ENCODE results near the gene PPP3CB.

Gene PPP3CB

GRCh38 chr10:73485320-73485719, 10.5 kb downstream of the PPP3CB start:
- TF ChIP-seq, protein P1, sequence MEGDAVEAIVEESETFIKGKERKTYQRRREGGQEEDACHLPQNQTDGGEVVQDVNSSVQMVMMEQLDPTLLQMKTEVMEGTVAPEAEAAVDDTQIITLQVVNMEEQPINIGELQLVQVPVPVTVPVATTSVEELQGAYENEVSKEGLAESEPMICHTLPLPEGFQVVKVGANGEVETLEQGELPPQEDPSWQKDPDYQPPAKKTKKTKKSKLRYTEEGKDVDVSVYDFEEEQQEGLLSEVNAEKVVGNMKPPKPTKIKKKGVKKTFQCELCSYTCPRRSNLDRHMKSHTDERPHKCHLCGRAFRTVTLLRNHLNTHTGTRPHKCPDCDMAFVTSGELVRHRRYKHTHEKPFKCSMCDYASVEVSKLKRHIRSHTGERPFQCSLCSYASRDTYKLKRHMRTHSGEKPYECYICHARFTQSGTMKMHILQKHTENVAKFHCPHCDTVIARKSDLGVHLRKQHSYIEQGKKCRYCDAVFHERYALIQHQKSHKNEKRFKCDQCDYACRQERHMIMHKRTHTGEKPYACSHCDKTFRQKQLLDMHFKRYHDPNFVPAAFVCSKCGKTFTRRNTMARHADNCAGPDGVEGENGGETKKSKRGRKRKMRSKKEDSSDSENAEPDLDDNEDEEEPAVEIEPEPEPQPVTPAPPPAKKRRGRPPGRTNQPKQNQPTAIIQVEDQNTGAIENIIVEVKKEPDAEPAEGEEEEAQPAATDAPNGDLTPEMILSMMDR (conservative IDR thresholded peaks at IDR 0.05): no peak
- H3K27ac ChIP-seq: no peak overlapping the region

- TF ChIP-seq, protein P1 (conservative IDR thresholded peaks at IDR 0.05): no peak
- no peak overlapping the region for H3K27ac ChIP-seq
Observed at GRCh38 chr10:73480158-73480557, 15.7 kb downstream of the PPP3CB start.

DNA sequence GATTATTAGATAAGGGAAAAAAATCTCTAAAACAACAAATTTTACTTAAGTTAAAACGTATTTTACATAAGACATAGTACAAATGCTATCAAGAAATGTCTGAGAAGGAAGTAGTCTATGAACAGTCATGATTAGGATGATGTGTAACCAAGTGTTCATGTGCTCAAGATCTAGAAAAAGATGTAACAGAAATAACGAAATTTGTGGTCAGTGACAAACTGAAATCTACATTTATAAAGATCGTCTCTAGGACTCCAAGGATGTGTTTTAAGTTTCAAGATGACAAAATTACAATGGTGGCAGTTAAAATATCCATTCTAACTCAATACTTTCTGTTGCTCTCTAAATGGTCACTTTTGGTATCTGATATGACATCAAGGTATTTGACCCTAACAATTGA, 17.2 kb downstream of the PPP3CB start:
- TF ChIP-seq, protein P1 (conservative IDR thresholded peaks at IDR 0.05): no peak
- no peak overlapping the region for H3K27ac ChIP-seq

- no peak overlapping the region for H3K27ac ChIP-seq
- TF ChIP-seq, protein P1 (conservative IDR thresholded peaks at IDR 0.05): no peak
Observed at GRCh38 chr10:73471226-73471625, 24.6 kb downstream of the PPP3CB start.

DNA sequence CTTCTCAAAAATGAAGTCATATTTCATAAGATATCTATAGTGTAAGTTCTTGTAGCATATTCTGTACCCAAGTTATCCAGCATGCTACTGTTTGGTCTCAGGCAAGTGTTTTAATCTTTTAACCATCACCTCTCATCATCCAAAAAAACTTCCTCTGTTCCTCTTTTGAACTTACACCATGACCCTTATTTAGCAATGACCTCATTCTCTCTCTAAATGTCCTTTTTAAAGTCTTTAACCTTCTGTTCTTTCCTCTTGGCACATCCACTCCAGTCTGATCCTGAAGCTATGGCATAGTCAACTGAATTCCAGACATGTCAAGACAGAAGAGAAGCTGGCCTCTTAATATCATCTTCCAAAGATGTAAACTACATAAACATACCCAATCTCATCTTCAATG, 26.2 kb downstream of the PPP3CB start:
- TF ChIP-seq, protein P1 (conservative IDR thresholded peaks at IDR 0.05): no peak
- no peak overlapping the region for H3K27ac ChIP-seq

GRCh38 chr10:73467206-73467605, 28.6 kb downstream of the PPP3CB start:
- no peak overlapping the region for H3K27ac ChIP-seq
- TF ChIP-seq, protein P1 (conservative IDR thresholded peaks at IDR 0.05): no peak

GRCh38 chr10:73465978-73466726, 29.7 kb downstream of the PPP3CB start:
- H3K27ac ChIP-seq: no peak overlapping the region
- TF ChIP-seq, protein P1 (conservative IDR thresholded peaks at IDR 0.05): no peak

Data from VCaP (cell line).